Measurements from ENCODE around the gene KCNC4. TPM values are rescaled to one million over a fixed set of nuclear protein-coding genes. Genes with fewer than 3 reads are reported as not detected.

The KCNC4 gene
- total RNA-seq, 3 donors from 2014 or later, result 3.8 to 12.6 (median 5.2) TPM

DNA sequence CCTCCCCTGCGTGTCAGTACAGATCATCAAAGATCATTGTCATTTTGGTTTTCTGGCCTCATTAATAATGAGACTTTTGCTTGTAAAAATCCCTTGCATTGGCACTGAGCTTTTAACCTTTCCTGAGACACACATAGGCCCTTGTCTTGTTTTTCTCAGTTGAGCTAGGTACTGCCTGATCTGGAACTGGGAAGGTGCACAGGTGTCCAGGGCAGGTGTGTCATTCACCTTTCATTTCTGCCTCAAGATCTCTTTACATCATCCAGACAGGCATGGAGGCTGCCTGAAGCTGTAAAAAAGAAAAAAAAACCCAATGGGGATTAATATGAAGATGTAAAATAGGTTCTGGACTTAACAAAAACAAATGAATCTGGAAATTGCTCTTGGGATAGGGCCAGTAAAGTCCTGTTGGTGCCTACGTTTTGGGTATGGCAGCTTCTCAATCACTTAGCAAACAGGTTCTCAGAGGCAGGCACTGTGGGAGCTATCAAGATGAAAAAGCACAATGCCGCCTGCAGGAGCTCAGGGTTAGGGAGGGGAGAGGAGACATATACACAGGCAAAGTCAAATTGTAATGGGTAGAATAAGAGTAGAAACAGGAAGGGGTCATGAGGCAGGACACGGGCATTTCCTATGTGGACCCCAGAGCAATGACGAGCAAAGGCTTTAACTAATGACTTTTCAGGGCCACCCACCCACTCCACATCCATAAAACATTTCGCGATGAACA, 1.0 kb upstream of the KCNC4 start:
- peak overlapping the region; percentile 95 to 96 for H3K27ac ChIP-seq
- peak overlapping the region; percentile 79 to 98 (median 90) for H3K4me3 ChIP-seq
- H3K4me1 ChIP-seq, result peaks cover 3 to 7% of the 10 kb centered on the region in 2 donors
- no peak for TF ChIP-seq POLR2A (IDR thresholded peaks at IDR 0.05)
- TF ChIP-seq, protein P1, sequence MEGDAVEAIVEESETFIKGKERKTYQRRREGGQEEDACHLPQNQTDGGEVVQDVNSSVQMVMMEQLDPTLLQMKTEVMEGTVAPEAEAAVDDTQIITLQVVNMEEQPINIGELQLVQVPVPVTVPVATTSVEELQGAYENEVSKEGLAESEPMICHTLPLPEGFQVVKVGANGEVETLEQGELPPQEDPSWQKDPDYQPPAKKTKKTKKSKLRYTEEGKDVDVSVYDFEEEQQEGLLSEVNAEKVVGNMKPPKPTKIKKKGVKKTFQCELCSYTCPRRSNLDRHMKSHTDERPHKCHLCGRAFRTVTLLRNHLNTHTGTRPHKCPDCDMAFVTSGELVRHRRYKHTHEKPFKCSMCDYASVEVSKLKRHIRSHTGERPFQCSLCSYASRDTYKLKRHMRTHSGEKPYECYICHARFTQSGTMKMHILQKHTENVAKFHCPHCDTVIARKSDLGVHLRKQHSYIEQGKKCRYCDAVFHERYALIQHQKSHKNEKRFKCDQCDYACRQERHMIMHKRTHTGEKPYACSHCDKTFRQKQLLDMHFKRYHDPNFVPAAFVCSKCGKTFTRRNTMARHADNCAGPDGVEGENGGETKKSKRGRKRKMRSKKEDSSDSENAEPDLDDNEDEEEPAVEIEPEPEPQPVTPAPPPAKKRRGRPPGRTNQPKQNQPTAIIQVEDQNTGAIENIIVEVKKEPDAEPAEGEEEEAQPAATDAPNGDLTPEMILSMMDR (IDR thresholded peaks at IDR 0.05), result no peak
- no peaks in the 10 kb centered on the region for H3K27me3 ChIP-seq
- H3K9me3 ChIP-seq, result no peaks in the 10 kb centered on the region
- DNase-seq (ENCODE audit: low spot score in 2 of 2), result no peak
- intact Hi-C loops (cut with DNase I; ENCODE audit: low total_unique reads), result loop anchor here (5.0 kb wide), 1 partner anchor 203 kb away; no protein-coding TSS in a partner anchor
- H3K36me3 ChIP-seq, result no peaks in the 10 kb centered on the region

DNA sequence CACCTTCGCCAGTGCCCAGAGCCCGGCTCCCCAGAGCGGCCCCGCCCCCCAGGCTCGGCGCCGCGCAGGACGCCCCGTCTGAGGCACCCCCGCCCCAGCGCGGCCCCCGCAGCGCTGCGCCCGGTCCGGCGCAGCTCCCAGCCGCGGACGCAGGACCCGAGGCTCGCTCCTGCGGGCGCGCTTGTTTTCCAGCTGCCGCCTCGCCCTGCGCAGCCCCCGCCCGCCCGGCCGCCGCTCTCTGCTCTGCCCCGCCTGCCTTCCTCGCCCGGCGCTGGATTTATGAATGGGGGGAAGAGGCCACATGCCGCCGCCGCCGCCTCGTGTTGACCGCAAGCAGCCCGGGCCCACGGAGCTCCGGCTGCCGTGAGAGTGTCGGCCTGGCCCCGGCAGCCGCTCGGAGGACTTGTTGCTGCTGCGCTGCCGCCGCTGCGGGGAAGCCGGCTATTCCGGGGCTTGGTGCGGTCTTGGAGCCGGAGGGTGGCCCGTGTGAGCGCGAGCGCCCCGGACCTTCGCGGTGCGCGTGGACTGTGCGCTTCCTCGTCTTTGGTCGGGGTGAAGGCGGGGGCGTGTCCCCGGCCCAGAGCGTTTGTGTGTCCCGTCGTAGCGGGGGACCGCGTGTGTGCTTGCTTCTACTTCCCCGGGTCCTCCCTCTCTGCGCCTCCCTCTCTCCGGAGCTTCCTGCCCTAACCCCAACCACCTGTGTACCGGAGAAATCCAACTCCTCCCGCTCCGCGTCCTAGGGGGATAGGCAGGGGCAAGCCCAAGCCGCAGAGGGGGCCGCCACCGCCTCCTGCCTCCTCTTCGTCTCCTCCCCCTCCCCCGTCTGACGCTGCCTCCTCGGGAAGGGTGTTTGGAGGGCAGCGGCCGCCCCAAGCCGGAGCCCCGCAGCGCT, 736 bp downstream of the KCNC4 start:
- H3K4me1 ChIP-seq, result peaks cover 3 to 23% of the 10 kb centered on the region in 2 donors
- peak in 1 of 2 donors; percentile 47 for DNase-seq (ENCODE audit: low spot score in 2 of 2)
- H3K27ac ChIP-seq, result peak overlapping the region; percentile 95 to 96
- intact Hi-C loops (cut with DNase I; ENCODE audit: low total_unique reads), result no loop called here
- no peaks in the 10 kb centered on the region for H3K36me3 ChIP-seq
- H3K27me3 ChIP-seq, result no peaks in the 10 kb centered on the region
- H3K9me3 ChIP-seq, result no peaks in the 10 kb centered on the region
- peak overlapping the region; percentile 79 to 98 (median 90) for H3K4me3 ChIP-seq
- no peak for TF ChIP-seq POLR2A (IDR thresholded peaks at IDR 0.05)
- TF ChIP-seq, protein P1 (IDR thresholded peaks at IDR 0.05), result no peak

DNA sequence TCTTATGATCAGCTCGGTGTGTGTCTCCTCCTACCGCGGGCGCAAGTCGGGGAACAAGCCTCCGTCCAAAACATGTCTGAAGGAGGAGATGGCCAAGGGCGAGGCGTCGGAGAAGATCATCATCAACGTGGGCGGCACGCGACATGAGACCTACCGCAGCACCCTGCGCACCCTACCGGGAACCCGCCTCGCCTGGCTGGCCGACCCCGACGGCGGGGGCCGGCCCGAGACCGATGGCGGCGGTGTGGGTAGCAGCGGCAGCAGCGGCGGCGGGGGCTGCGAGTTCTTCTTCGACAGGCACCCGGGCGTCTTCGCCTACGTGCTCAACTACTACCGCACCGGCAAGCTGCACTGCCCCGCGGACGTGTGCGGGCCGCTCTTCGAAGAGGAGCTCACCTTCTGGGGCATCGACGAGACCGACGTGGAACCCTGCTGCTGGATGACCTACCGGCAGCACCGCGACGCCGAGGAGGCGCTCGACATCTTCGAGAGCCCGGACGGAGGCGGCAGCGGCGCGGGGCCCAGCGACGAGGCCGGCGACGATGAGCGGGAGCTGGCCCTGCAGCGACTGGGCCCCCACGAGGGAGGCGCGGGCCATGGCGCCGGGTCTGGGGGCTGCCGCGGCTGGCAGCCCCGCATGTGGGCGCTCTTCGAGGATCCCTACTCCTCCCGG, 1.5 kb downstream of the KCNC4 start:
- DNase-seq (ENCODE audit: low spot score in 2 of 2), result no peak
- Histone ChIP-seq H3K27me3 (no peaks in the 10 kb centered on the region), H3K36me3 (no peaks in the 10 kb centered on the region), H3K4me3 (peak overlapping the region; percentile 79 to 98 (median 90)), H3K4me1 (peaks cover 3 to 28% of the 10 kb centered on the region in 2 donors), H3K27ac (peak overlapping the region; percentile 95 to 96), H3K9me3 (no peaks in the 10 kb centered on the region)
- intact Hi-C loops (cut with DNase I; ENCODE audit: low total_unique reads), result no loop called here
- TF ChIP-seq POLR2AphosphoS5 (IDR thresholded peaks at IDR 0.05), result no peak
- TF ChIP-seq, protein P1 (IDR thresholded peaks at IDR 0.05), result no peak
- no peak for TF ChIP-seq POLR2A (IDR thresholded peaks at IDR 0.05)

- Histone ChIP-seq H3K9me3 (no peaks in the 10 kb centered on the region), H3K27ac (peak overlapping the region; percentile 95 to 96), H3K36me3 (no peaks in the 10 kb centered on the region), H3K27me3 (no peaks in the 10 kb centered on the region), H3K4me3 (peak overlapping the region; percentile 79 to 98 (median 90)), H3K4me1 (peaks cover 3 to 28% of the 10 kb centered on the region in 2 donors)
- DNase-seq (ENCODE audit: low spot score in 2 of 2), result no peak
- intact Hi-C loops (cut with DNase I; ENCODE audit: low total_unique reads), result loop anchor here (1.0 kb wide), 1 partner anchor 95 kb away; no protein-coding TSS in a partner anchor
- no peak for TF ChIP-seq POLR2AphosphoS5 (IDR thresholded peaks at IDR 0.05)
- TF ChIP-seq, protein P1 (IDR thresholded peaks at IDR 0.05), result no peak
- TF ChIP-seq POLR2A (IDR thresholded peaks at IDR 0.05), result no peak
Measured at GRCh38 chr1:110212169-110213142, 2.3 kb downstream of the KCNC4 start.
